Osteoblast (primary cell): ENCODE results near the gene CDC42BPA. TPM values are rescaled to one million over a fixed set of nuclear protein-coding genes. Genes with fewer than 3 reads are reported as not detected.

ENCODE experiments used
- DNase-seq: peaks from one replicate; pipeline ENCODE4 v3.0.0; 2011; ENCODE audit warnings: low spot score, mixed read lengths; ENCODE audit not compliant: insufficient read length; ENCODE audit errors: missing footprints
- H2AFZ ChIP-seq: 2 replicates; pipeline ENCODE4 v1.6.0; 2011; ENCODE audit warnings: mild to moderate bottlenecking, low read length
- H3K27ac ChIP-seq: 2 replicates; pipeline ENCODE4 v1.5.1; 2011; ENCODE audit warnings: mild to moderate bottlenecking, low read depth, low read length, moderate library complexity
- H3K27me3 ChIP-seq: 2 replicates; pipeline ENCODE4 v1.6.0; 2012; ENCODE audit warnings: mild to moderate bottlenecking, control low read depth, inconsistent platforms, low read length, moderate library complexity; ENCODE audit not compliant: insufficient read depth
- H3K36me3 ChIP-seq: 2 replicates; pipeline ENCODE4 v1.5.1; 2011; ENCODE audit warnings: mild to moderate bottlenecking, low read length, control low read depth, moderate library complexity; ENCODE audit not compliant: insufficient read depth
- H3K4me1 ChIP-seq: 2 replicates; pipeline ENCODE4 v1.5.1; 2011; ENCODE audit warnings: mild to moderate bottlenecking, low read length, control low read depth, moderate library complexity; ENCODE audit not compliant: insufficient read depth
- H3K4me2 ChIP-seq: 2 replicates; pipeline ENCODE4 v1.6.0; 2011; ENCODE audit warnings: mild to moderate bottlenecking, low read length; ENCODE audit not compliant: insufficient read depth
- H3K4me3 ChIP-seq: fragments of 200-600 bp; sonication (generic); 3 replicates; pipeline ENCODE4 v1.5.1; 2012; ENCODE audit warnings: mild to moderate bottlenecking, low read length, inconsistent platforms; ENCODE audit not compliant: insufficient read depth
- H3K79me2 ChIP-seq: 2 replicates; pipeline ENCODE4 v1.6.0; 2012; ENCODE audit warnings: mild to moderate bottlenecking, low read length, control low read depth, inconsistent platforms; ENCODE audit not compliant: insufficient read depth
- H3K9me3 ChIP-seq: 2 replicates; pipeline ENCODE4 v1.5.1; 2011; ENCODE audit warnings: low read depth, low read length, control low read depth
- H4K20me1 ChIP-seq: 2 replicates; pipeline ENCODE4 v1.6.0; 2012; ENCODE audit warnings: mild to moderate bottlenecking, low read length, control low read depth; ENCODE audit not compliant: insufficient read depth
- total RNA-seq: library from RNA; depleted of rRNA; stranded (reverse); fragments of >200 nt; gene quantifications from 2 replicates; pipeline ENCODE4 v1.2.3, GENCODE V29; 2012
- TF ChIP-seq, protein P1 (sequence below): IDR thresholded peaks from 2 replicates; pipeline ENCODE4 v1.5.1; 2011; ENCODE audit warnings: mild to moderate bottlenecking, low read depth, low read length, moderate library complexity; ENCODE audit errors: extremely low read depth

The CDC42BPA gene
- total RNA-seq, 1 donor = 77.8 TPM

DNA sequence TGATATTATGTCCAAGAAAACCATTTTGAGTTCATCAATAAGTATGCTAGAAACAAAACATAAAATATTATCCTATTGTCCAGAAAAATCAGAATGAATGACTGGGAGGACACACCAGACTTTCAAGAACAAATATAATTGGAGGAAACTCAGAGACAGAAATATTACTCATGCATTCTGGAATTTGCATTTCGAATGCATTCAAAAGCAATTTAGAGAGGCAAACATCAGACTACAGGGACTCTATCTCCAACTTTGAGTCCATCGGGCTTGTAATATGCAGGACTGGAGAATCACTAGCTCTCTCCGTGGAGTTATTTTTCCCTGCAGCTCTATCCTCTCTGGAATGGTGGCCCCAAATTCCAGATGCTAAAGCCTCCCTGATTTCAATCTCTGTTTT is 161.8 kb downstream of the CDC42BPA start:
- Histone ChIP-seq H3K9me3 (no peaks in the 10 kb centered on the region), H2AFZ (no peak overlapping the region), H3K27ac (no peak overlapping the region), H3K36me3 (peaks cover 5% of the 10 kb centered on the region), H3K4me2 (no peak overlapping the region), H3K27me3 (no peaks in the 10 kb centered on the region), H3K4me3 (no peak overlapping the region), H3K4me1 (no peaks in the 10 kb centered on the region), H4K20me1 (no peaks in the 10 kb centered on the region), H3K79me2 (peaks cover 17% of the 10 kb centered on the region)
- DNase-seq = peak; percentile 27
- TF ChIP-seq, protein P1, sequence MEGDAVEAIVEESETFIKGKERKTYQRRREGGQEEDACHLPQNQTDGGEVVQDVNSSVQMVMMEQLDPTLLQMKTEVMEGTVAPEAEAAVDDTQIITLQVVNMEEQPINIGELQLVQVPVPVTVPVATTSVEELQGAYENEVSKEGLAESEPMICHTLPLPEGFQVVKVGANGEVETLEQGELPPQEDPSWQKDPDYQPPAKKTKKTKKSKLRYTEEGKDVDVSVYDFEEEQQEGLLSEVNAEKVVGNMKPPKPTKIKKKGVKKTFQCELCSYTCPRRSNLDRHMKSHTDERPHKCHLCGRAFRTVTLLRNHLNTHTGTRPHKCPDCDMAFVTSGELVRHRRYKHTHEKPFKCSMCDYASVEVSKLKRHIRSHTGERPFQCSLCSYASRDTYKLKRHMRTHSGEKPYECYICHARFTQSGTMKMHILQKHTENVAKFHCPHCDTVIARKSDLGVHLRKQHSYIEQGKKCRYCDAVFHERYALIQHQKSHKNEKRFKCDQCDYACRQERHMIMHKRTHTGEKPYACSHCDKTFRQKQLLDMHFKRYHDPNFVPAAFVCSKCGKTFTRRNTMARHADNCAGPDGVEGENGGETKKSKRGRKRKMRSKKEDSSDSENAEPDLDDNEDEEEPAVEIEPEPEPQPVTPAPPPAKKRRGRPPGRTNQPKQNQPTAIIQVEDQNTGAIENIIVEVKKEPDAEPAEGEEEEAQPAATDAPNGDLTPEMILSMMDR = no peak

DNA sequence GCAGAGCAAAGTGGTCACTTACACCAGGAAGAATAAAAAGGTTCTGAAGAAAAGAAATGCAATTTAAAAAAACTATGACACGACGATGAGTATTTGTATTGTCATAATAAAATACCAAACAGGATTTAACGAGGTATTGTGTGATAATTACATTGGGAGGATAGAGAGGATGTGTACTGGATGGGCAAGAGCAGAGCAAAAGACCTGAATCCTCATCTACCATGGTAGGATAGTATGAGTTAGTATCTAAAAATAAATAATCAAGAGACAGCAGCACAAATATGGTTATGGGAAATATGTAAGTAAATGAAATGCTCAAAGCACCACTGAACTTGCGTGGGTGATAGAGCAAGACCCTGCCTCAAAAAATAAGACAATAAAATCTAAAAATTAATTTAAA is 162.6 kb downstream of the CDC42BPA start:
- Histone ChIP-seq H3K79me2 (peaks cover 17% of the 10 kb centered on the region), H3K27ac (no peak overlapping the region), H3K4me3 (no peak overlapping the region), H3K27me3 (no peaks in the 10 kb centered on the region), H3K9me3 (no peaks in the 10 kb centered on the region), H2AFZ (no peak overlapping the region), H3K4me1 (no peaks in the 10 kb centered on the region), H3K4me2 (no peak overlapping the region), H4K20me1 (no peaks in the 10 kb centered on the region), H3K36me3 (peaks cover 5% of the 10 kb centered on the region)
- no peak for DNase-seq
- TF ChIP-seq, protein P1 = no peak

DNA sequence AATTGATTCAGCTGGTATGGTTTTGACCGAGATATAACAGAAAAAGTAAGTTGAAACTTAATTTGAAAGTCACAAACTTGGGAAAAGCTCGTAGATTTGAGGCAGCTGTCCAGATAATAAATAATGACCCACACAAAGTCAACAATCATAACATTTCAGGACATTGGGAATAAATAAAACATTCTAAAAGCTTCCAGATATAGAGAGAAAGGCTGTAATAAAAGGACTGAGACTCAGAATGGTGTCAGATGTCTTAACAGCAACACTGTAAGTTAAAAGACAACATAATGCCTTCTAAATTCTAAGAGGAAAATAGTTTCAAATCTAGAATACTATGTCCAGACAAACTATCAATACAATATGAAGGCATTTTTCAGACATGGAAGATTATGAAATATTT is 163.3 kb downstream of the CDC42BPA start:
- Histone ChIP-seq H3K9me3 (no peaks in the 10 kb centered on the region), H3K79me2 (peaks cover 17% of the 10 kb centered on the region), H3K4me1 (no peaks in the 10 kb centered on the region), H3K36me3 (peaks cover 5% of the 10 kb centered on the region), H2AFZ (no peak overlapping the region), H4K20me1 (no peaks in the 10 kb centered on the region), H3K4me2 (no peak overlapping the region), H3K4me3 (no peak overlapping the region), H3K27me3 (no peaks in the 10 kb centered on the region), H3K27ac (no peak overlapping the region)
- TF ChIP-seq, protein P1 = no peak
- DNase-seq = no peak

- Histone ChIP-seq H2AFZ (no peak overlapping the region), H3K4me3 (no peak overlapping the region), H3K79me2 (peaks cover 19% of the 10 kb centered on the region), H4K20me1 (no peaks in the 10 kb centered on the region), H3K9me3 (no peaks in the 10 kb centered on the region), H3K4me2 (no peak overlapping the region), H3K27ac (no peak overlapping the region), H3K4me1 (no peaks in the 10 kb centered on the region), H3K36me3 (no peaks in the 10 kb centered on the region), H3K27me3 (no peaks in the 10 kb centered on the region)
- TF ChIP-seq, protein P1 = no peak
- no peak for DNase-seq
These were observed 165.8 kb downstream of the CDC42BPA start for GRCh38 chr1:227152525-227152924.
